ENCODE results near the gene MALRD1. TPM values are rescaled to one million over a fixed set of nuclear protein-coding genes. Genes with fewer than 3 reads are reported as not detected.

Gene MALRD1
- total RNA-seq, 2 experiments from 2014 or later, result not detected

DNA sequence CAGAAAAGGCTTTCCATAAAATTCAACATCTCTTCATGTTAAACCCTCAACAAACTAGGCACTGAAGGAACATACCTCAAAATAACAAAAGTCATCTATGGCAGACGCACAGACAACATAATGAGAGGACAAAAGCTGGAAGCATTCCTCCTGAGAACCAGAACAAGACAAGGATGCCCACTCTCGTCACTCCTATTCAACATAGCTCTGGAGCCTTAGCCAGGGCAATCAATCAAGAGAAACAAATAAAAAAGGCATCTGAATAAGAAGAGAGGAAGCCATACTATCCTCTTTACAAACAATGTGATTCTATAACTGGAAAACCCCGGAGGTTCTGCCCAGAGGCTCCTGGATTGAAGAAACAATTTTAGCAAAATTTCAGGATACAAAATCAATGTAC, 251.0 kb downstream of the MALRD1 start:
- no peak for DNase-seq
- Mint-ChIP-seq H3K4me1 (no peaks in the 10 kb centered on the region), H3K9me3 (peaks cover 3% of the 10 kb centered on the region), H3K4me3 (no peak overlapping the region), H3K27ac (no peak overlapping the region), H3K36me3 (no peaks in the 10 kb centered on the region), H3K27me3 (no peaks in the 10 kb centered on the region)
- no peak for ATAC-seq (ENCODE audit: low read depth)
- POLR2A ChIA-PET, result no interaction called here

DNA sequence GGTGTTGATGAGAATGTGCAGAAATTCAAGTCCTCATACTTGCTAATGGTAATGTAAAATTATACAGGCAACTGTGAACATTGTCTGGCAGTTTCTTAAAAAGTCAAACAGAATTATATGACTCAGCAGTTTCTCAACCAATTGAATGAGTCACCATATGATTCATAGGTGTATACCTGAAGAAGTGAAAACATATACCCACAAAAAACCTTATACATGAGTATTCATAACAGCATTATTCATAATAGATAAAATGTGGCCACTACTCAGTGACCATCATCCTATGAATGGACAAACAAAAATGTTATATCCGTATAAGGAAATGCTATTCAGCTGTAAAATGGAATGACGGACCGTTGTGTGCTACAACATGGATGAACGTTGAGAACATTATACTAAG, 253.5 kb downstream of the MALRD1 start:
- Mint-ChIP-seq H3K27me3 (no peaks in the 10 kb centered on the region), H3K9me3 (peaks cover 3% of the 10 kb centered on the region), H3K27ac (no peak overlapping the region), H3K36me3 (no peaks in the 10 kb centered on the region), H3K4me3 (no peak overlapping the region), H3K4me1 (no peaks in the 10 kb centered on the region)
- ATAC-seq (ENCODE audit: low read depth) (no peak), DNase-seq (no peak)
- POLR2A ChIA-PET, result no interaction called here

DNA sequence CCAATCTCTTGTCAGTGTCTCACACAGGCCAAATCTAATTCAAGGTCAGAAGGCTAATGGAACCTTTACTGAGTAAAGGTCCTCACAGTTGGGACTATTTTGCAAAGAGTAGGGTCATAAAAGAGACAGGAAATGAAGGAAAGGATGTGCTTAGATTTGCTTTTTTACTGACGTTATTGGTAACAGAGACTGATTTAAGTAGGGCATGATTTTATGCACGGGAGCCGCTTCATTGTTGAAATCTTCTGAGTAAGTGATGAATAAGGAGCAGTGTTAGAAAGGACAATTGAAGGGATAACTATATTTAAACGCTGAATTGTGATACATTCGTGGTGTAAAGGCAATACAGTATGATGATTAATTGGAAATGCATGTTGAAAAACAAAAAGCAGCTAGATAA, 261.5 kb downstream of the MALRD1 start:
- Mint-ChIP-seq H3K9me3 (no peaks in the 10 kb centered on the region), H3K36me3 (no peaks in the 10 kb centered on the region), H3K4me3 (no peak overlapping the region), H3K27ac (no peak overlapping the region), H3K4me1 (no peaks in the 10 kb centered on the region), H3K27me3 (no peaks in the 10 kb centered on the region)
- POLR2A ChIA-PET, result no interaction called here
- ATAC-seq (ENCODE audit: low read depth), result no peak
- no peak for DNase-seq

DNA sequence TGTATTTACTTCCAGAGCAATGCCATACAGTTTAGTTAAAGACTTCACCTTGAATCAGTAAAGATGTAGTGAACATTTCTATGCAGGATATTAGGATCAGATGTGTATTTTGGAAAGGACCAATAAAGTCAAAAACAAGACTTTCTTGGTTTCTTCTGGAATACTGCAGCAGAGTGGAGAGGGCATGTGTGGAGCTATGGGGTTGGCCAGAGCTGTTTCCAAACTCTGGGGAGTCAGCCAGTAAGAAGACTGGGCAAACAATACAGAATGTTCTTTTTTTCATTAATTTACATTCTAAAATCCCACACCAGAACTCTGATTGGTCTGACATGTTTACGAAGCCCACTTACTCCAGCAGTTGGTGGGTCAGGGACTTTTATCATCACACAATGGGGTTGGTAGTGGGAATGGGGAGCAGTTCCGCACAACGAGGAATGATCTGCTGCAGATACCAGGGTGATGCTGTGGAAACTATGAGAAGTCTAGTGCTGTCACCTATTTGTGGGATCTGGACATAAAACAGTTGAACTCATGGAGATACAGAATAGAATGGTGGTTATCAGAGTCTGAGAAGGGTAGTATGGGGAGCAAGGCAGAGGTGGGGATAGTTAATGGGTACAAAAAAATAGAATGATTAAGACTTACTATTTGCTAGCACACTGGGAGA, 267.7 kb downstream of the MALRD1 start:
- Mint-ChIP-seq H3K36me3 (no peaks in the 10 kb centered on the region), H3K9me3 (no peaks in the 10 kb centered on the region), H3K27ac (no peak overlapping the region), H3K27me3 (no peaks in the 10 kb centered on the region), H3K4me1 (no peaks in the 10 kb centered on the region), H3K4me3 (no peak overlapping the region)
- DNase-seq, result no peak
- POLR2A ChIA-PET, result no interaction called here
- no peak for ATAC-seq (ENCODE audit: low read depth)

DNA sequence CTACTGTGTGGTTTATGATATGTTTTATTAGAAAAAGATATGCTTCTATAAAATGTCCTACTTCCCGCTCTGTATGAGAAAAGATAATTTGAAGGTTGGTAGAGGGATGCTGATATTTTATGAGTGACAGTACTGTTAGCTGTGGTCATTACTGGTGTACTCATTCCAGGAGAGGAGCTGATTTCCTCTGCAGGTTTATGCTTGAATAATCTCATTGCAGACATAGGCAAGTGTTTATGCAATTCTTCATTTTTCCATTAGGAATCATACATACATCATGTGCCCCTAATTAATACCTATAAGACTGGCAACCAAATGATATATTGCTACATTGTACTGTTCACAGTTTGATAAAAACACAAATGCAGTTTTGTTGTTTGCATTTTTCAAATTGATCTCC, 269.4 kb downstream of the MALRD1 start:
- no peak for ATAC-seq (ENCODE audit: low read depth)
- H3K9me3 Mint-ChIP-seq, result no peaks in the 10 kb centered on the region
- no peak overlapping the region for H3K4me3 Mint-ChIP-seq
- POLR2A ChIA-PET, result no interaction called here
- DNase-seq, result no peak
- H3K36me3 Mint-ChIP-seq, result no peaks in the 10 kb centered on the region
- H3K27me3 Mint-ChIP-seq, result no peaks in the 10 kb centered on the region
- H3K4me1 Mint-ChIP-seq, result no peaks in the 10 kb centered on the region
- H3K27ac Mint-ChIP-seq, result no peak overlapping the region

DNA sequence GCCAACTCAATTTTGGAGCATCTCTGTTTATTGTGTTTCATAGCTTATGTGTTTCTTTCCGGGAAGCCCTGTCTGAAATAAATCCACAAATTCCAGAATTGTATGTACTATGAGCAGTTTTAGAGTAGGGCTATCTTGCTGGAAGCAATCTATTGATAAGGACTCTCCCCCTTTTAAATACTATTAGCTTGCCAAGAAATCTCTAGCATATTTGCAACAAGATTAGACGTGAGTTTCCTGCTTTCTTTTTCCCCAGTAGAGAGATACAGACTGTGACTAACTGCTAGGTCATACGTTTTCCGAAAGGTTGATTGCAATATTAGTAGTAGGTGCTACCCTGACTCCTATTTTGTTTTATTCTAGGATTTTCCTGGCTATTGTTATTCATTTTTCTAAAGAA, 277.0 kb downstream of the MALRD1 start:
- Mint-ChIP-seq H3K27ac (no peak overlapping the region), H3K36me3 (no peaks in the 10 kb centered on the region), H3K4me3 (no peak overlapping the region), H3K4me1 (no peaks in the 10 kb centered on the region), H3K9me3 (no peaks in the 10 kb centered on the region), H3K27me3 (no peaks in the 10 kb centered on the region)
- DNase-seq, result no peak
- POLR2A ChIA-PET, result no interaction called here
- ATAC-seq (ENCODE audit: low read depth), result no peak

DNA sequence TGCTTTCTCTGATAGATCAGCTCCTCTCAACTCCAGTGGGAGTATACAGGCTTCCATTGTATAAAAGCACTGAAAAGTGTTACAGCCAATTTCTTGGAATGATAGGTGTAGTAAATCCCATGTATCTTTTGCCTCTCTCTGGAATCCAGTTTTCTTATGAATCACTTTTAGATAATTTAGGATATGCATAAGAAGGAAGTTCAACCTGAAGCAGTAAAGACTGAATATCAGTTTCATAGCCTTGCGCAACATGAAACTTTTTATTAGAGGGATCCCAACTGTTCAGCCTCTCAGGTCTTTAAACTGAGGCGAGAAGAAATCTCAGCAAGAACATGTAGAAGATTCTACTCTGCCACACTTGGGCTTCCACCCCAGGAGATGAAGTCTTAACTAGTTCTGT, 280.0 kb downstream of the MALRD1 start:
- ATAC-seq (ENCODE audit: low read depth) (no peak), DNase-seq (no peak)
- H3K36me3 Mint-ChIP-seq, result no peaks in the 10 kb centered on the region
- no peak overlapping the region for H3K27ac Mint-ChIP-seq
- POLR2A ChIA-PET, result no interaction called here
- H3K4me3 Mint-ChIP-seq, result no peak overlapping the region
- no peaks in the 10 kb centered on the region for H3K4me1 Mint-ChIP-seq
- no peaks in the 10 kb centered on the region for H3K27me3 Mint-ChIP-seq
- H3K9me3 Mint-ChIP-seq, result no peaks in the 10 kb centered on the region

DNA sequence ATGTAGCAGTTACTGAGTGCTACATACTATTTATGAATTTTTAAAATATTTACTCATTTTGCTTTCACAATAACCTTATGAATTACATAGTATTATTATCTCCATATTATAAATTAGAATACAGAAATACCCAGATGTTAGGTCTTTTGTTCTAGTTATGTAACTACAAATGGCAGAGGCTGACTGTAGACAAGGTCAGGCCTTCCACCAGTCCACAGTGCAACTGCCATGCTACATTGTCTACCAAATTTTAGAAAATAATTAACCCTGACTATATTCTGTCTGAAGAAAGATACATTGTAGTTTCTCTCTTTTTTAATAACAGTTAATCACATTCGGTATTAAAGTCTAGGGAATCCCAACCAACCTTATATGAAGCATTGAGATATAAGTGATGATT, 280.9 kb downstream of the MALRD1 start:
- Mint-ChIP-seq H3K4me1 (no peaks in the 10 kb centered on the region), H3K27me3 (no peaks in the 10 kb centered on the region), H3K9me3 (no peaks in the 10 kb centered on the region), H3K36me3 (no peaks in the 10 kb centered on the region), H3K27ac (no peak overlapping the region), H3K4me3 (no peak overlapping the region)
- DNase-seq (no peak), ATAC-seq (ENCODE audit: low read depth) (no peak)
- POLR2A ChIA-PET, result no interaction called here

DNA sequence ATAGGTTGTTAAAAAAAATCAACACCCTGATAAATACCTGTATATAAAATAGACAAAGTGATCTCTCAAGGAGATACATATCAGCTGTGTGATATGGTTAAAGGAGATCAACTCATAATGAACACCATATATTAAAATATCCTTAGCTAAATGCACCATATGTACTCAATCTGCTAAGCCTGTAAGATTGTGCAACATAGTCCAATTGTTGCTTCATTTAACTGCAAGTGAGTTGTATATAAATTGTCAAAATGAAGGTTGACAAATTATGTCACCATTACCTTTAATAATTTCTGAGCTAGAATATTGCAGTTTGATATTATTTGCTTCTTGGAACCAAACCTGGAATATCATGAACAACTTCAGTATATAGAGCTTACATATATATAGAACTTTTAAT, 283.7 kb downstream of the MALRD1 start:
- no peaks in the 10 kb centered on the region for H3K9me3 Mint-ChIP-seq
- no peaks in the 10 kb centered on the region for H3K36me3 Mint-ChIP-seq
- no peaks in the 10 kb centered on the region for H3K4me1 Mint-ChIP-seq
- DNase-seq, result no peak
- H3K4me3 Mint-ChIP-seq, result no peak overlapping the region
- H3K27ac Mint-ChIP-seq, result no peak overlapping the region
- H3K27me3 Mint-ChIP-seq, result no peaks in the 10 kb centered on the region
- ATAC-seq (ENCODE audit: low read depth), result no peak
- POLR2A ChIA-PET, result no interaction called here

DNA sequence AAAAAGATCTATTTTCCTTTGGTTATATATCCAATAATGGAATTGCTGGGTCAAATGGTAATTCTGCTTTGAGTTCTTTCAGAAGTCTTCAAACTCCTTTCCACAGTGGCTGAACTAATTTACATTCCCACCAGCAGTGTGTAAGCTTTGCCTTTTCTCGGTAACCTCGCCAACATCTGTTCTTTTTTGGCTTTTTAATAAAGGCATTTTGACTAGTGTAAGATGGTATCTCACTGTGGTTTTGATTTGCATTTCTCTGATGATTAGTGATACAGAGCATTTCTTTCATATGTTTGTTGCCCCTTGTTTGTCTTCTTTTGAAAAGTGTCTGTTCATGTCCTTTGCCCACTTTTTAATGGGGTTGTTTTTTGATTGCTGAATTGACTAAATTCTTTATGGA, 285.0 kb downstream of the MALRD1 start:
- ATAC-seq (ENCODE audit: low read depth) (no peak), DNase-seq (no peak)
- no peaks in the 10 kb centered on the region for H3K9me3 Mint-ChIP-seq
- H3K27me3 Mint-ChIP-seq, result no peaks in the 10 kb centered on the region
- H3K27ac Mint-ChIP-seq, result no peak overlapping the region
- H3K4me1 Mint-ChIP-seq, result no peaks in the 10 kb centered on the region
- H3K36me3 Mint-ChIP-seq, result no peaks in the 10 kb centered on the region
- POLR2A ChIA-PET, result no interaction called here
- H3K4me3 Mint-ChIP-seq, result no peak overlapping the region

DNA sequence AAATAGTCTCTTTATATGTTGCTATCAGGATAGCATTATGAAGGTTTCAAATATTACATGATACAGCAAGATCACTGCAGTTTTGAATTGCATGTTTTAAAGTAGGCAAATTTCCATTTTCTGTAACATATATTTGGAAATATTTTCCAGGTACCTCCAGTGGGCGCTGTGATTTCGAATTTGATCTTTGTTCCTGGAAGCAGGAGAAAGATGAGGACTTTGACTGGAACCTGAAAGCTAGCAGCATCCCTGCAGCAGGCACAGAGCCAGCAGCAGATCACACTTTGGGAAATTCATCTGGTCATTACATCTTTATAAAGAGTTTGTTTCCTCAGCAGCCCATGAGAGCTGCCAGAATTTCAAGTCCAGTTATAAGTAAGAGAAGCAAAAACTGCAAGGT, 299.0 kb downstream of the MALRD1 start:
- DNase-seq (no peak), ATAC-seq (ENCODE audit: low read depth) (no peak)
- no peaks in the 10 kb centered on the region for H3K4me1 Mint-ChIP-seq
- no peak overlapping the region for H3K27ac Mint-ChIP-seq
- POLR2A ChIA-PET, result no interaction called here
- H3K9me3 Mint-ChIP-seq, result peaks cover 1% of the 10 kb centered on the region
- H3K36me3 Mint-ChIP-seq, result no peaks in the 10 kb centered on the region
- no peaks in the 10 kb centered on the region for H3K27me3 Mint-ChIP-seq
- no peak overlapping the region for H3K4me3 Mint-ChIP-seq

DNA sequence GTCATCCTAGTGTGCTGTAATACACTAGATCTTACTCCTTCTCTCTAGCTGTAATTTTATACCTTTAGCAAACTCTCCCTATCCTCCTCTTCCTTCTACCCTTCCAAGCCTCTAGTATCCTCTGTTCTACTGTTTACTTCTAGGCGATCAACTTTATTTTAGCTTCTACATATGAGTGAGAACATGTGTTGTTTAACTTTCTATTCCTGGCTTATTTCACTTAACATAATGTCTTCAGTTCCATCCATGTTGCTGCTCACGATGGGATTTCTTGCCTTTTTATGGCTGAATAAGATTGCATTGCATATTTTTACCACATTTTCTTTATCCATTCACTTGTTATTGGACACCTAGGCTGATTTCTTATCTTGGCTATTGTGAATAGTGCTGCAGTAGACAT, 318.6 kb downstream of the MALRD1 start:
- Mint-ChIP-seq H3K36me3 (no peaks in the 10 kb centered on the region), H3K4me3 (no peak overlapping the region), H3K9me3 (no peaks in the 10 kb centered on the region), H3K27me3 (peaks cover 2% of the 10 kb centered on the region), H3K4me1 (no peaks in the 10 kb centered on the region), H3K27ac (no peak overlapping the region)
- no peak for DNase-seq
- POLR2A ChIA-PET, result no interaction called here
- ATAC-seq (ENCODE audit: low read depth), result no peak

DNA sequence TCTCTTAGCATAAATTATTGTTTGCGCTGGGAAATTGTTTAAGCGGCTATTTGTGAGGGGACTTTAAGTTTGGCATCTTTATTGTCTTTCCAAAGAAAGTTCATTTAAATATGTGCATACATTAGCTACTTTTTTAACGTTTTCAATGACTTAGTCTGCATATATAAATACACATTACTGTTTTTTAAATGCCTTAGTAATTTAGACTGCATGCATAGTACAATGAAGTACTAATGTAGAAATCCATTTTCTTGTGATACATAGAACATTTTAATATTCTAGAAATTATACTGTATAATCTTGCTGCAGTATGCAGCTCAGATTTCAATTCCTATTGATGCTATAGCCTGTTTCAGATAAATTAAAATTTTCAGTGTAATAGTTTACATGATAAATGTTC, 325.4 kb downstream of the MALRD1 start:
- Mint-ChIP-seq H3K4me1 (no peaks in the 10 kb centered on the region), H3K36me3 (no peaks in the 10 kb centered on the region), H3K27me3 (no peaks in the 10 kb centered on the region), H3K27ac (no peak overlapping the region), H3K4me3 (no peak overlapping the region), H3K9me3 (no peaks in the 10 kb centered on the region)
- no peak for DNase-seq
- ATAC-seq (ENCODE audit: low read depth), result no peak
- POLR2A ChIA-PET, result no interaction called here

DNA sequence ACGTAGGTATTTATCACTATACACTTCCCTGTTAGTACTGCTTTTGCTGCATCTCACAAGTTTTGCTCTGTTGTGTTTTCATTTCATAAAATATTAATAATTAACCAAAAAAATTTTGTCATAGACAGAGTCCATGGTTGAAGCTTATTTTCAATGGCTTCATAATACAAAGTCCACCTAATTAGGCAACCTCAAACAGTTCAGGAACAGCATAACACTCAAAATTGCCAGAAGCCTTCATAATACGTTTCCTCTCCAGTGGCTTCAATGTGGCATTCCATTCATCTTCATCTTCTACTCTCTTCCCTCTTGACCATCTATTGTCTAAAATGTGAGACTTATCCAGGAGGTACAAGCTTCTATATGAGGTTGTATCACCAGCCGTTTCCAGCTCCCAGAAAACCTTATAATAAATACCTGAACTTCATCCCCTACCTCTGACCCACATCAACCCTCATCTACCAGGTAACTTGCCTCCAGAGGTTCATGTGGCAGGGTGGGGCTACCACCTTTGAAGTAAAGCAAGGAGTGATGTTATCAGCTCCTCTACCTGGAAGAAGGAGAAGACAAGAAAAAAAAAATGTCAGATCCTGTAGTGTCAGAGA, 337.3 kb downstream of the MALRD1 start:
- POLR2A ChIA-PET, result no interaction called here
- Mint-ChIP-seq H3K9me3 (peaks cover 1% of the 10 kb centered on the region), H3K27ac (no peak overlapping the region), H3K4me1 (no peaks in the 10 kb centered on the region), H3K36me3 (no peaks in the 10 kb centered on the region), H3K27me3 (no peaks in the 10 kb centered on the region), H3K4me3 (no peak overlapping the region)
- DNase-seq, result no peak
- no peak for ATAC-seq (ENCODE audit: low read depth)

DNA sequence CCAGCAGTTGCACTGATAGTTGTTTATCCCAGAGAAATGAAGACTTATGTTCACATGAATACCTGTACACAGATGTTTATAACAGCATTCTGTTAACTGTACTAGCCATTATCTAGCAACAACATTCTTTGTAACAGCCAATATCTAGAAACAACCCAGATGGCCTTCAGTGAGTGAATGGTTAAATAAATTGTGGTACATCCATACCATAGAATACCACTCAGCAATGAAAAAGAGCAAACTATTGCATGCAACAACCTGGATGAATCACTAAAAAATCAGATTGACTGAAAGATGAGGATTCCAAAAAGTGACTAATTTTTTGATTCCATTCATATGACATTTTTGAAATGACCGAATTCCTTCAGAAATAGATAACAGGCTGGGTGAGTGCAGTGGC, 360.3 kb downstream of the MALRD1 start:
- Mint-ChIP-seq H3K36me3 (no peaks in the 10 kb centered on the region), H3K4me1 (no peaks in the 10 kb centered on the region), H3K27ac (no peak overlapping the region), H3K27me3 (no peaks in the 10 kb centered on the region), H3K9me3 (no peaks in the 10 kb centered on the region), H3K4me3 (no peak overlapping the region)
- POLR2A ChIA-PET, result no interaction called here
- no peak for DNase-seq
- no peak for ATAC-seq (ENCODE audit: low read depth)
